ENCODE data around the gene C6orf52. TPM values are rescaled to one million over a fixed set of nuclear protein-coding genes. Genes with fewer than 3 reads are reported as not detected.

C6orf52 gene
- total RNA-seq, result 1.2 and 4.6 TPM in 2 replicates

GRCh38 chr6:10694302-10695085 is at the start of gene C6orf52, which contains the start of gene PAK1IP1:
TSS of gene C6orf52 (minus strand) at chr6:10694616. CDS start at chr6:10687550, 7,066 bp downstream.
TSS of gene PAK1IP1 (plus strand) at chr6:10694972. CDS start at chr6:10694986, 14 bp downstream.

GRCh38 chr6:10722820-10723566 is 28.6 kb upstream of the C6orf52 start, which contains the start of gene TMEM14C:
TSS of gene TMEM14C (plus strand) at chr6:10723070. CDS start at chr6:10724614, 1,544 bp downstream.

Other genes with a start within 250 kb of the C6orf52 start
- gene GCNT2, start 173.3 kb downstream of the C6orf52 start, total RNA-seq, result 4.7 and 5.8 TPM in 2 replicates
- 19.0 and 20.2 TPM in 2 replicates for gene PAK1IP1, start 356 bp upstream of the C6orf52 start, total RNA-seq
- 124 and 147 TPM in 2 replicates for gene TMEM14C, start 28.5 kb upstream of the C6orf52 start, total RNA-seq
- 69.0 and 77.3 TPM in 2 replicates for gene TMEM14B, start 53.2 kb upstream of the C6orf52 start, total RNA-seq
- gene MAK, start 143.9 kb upstream of the C6orf52 start, total RNA-seq, result 0.07 TPM in 1 of 2 replicates, not detected in the other
- gene GCM2, start 187.4 kb upstream of the C6orf52 start, total RNA-seq, result not detected in 2 replicates
- 0.33 and 0.35 TPM in 2 replicates for gene SYCP2L, start 192.4 kb upstream of the C6orf52 start, total RNA-seq

Measured in airway epithelial cell (primary cell).